CD14-positive monocyte (primary cell): ENCODE data around the gene CPD. TPM values are rescaled to one million over a fixed set of nuclear protein-coding genes. Genes with fewer than 3 reads are reported as not detected.
"Not testable (repeated sequence)": the region's sequence is repeated elsewhere in the genome, so short reads cannot be mapped to it uniquely, and the experiment has no call there.

Source experiments
- DNase-seq, 3 donors: peaks; one replicate each; pipeline ENCODE4 v3.0.0-alpha.2; 2011 to 2022
- H2AFZ ChIP-seq: 2 replicates; pipeline ENCODE4 v1.6.0; 2012; ENCODE audit warnings: mild to moderate bottlenecking, low read depth, low read length, inconsistent platforms; ENCODE audit not compliant: insufficient read depth, poor library complexity, severe bottlenecking
- H3K27ac ChIP-seq, 2 donors: 1 replicate in 1 of 2; 2 replicates in 1 of 2; pipeline ENCODE4 v1.5.1; 2012 to 2013; ENCODE audit warnings: low read length in 2 of 2, control low read depth in 1 of 2, inconsistent platforms in 1 of 2, low read depth in 1 of 2, mild to moderate bottlenecking in 1 of 2
- H3K27me3 ChIP-seq, 2 donors: one replicate each; pipeline versions ENCODE4 v1.6.0 to v1.6.1; 2011 to 2013; ENCODE audit warnings: low read length in 2 of 2; ENCODE audit not compliant: control insufficient read depth in 2 of 2, insufficient read depth in 2 of 2
- H3K36me3 ChIP-seq, 2 donors: replicated peaks in 1 of 2; 1 replicate in 1 of 2; 2 replicates in 1 of 2; pipeline versions ENCODE4 v1.5.1 to v1.6.1; 2012 to 2013; ENCODE audit warnings: low read length in 2 of 2, control low read depth in 1 of 2, inconsistent platforms in 1 of 2, mild to moderate bottlenecking in 1 of 2; ENCODE audit not compliant: insufficient read depth in 2 of 2, control insufficient read depth in 1 of 2
- H3K4me1 ChIP-seq, 2 donors: 1 replicate in 1 of 2; 2 replicates in 1 of 2; pipeline versions ENCODE4 v1.5.1 to v1.6.1; 2012 to 2013; ENCODE audit warnings: low read length in 2 of 2, control low read depth in 1 of 2, inconsistent platforms in 1 of 2, mild to moderate bottlenecking in 1 of 2, moderate library complexity in 1 of 2; ENCODE audit not compliant: insufficient read depth in 2 of 2, control insufficient read depth in 1 of 2
- H3K4me2 ChIP-seq: replicated peaks from 2 replicates; pipeline ENCODE3; 2012; ENCODE audit warnings: low read length, moderate library complexity, mild to moderate bottlenecking; ENCODE audit not compliant: poor library complexity, severe bottlenecking; ENCODE audit errors: extremely low read depth
- H3K4me3 ChIP-seq, 3 experiments: fragments of 200-600 bp in 1 of 3; sonication (generic) in 1 of 3; replicated peaks in 1 of 3; 1 replicate in 2 of 3; 2 replicates in 1 of 3; pipeline ENCODE4 v1.5.1; 2011 to 2013; ENCODE audit warnings: low read length in 3 of 3, mild to moderate bottlenecking in 3 of 3, control low read depth in 2 of 3, low read depth in 2 of 3, inconsistent platforms in 1 of 3, moderate library complexity in 1 of 3
- H3K79me2 ChIP-seq: 2 replicates; pipeline ENCODE4 v1.6.0; 2012; ENCODE audit warnings: mild to moderate bottlenecking, control low read depth, inconsistent platforms, low read length, moderate library complexity; ENCODE audit not compliant: insufficient read depth
- H3K9ac ChIP-seq: 2 replicates; pipeline ENCODE4 v1.6.0; 2017; ENCODE audit warnings: low read length, mild to moderate bottlenecking; ENCODE audit not compliant: insufficient read depth, poor library complexity, severe bottlenecking
- H3K9me3 ChIP-seq, 2 donors: replicated peaks in 1 of 2; 1 replicate in 1 of 2; 2 replicates in 1 of 2; pipeline versions ENCODE4 v1.5.1 to v1.6.1; 2012 to 2013; ENCODE audit warnings: low read length in 2 of 2, control low read depth in 1 of 2; ENCODE audit not compliant: control insufficient read depth in 1 of 2, insufficient read depth in 1 of 2
- H4K20me1 ChIP-seq: 2 replicates; pipeline ENCODE4 v1.6.0; 2012; ENCODE audit warnings: mild to moderate bottlenecking, low read length, control low read depth, moderate library complexity; ENCODE audit not compliant: insufficient read depth
- H3K27ac Mint-ChIP-seq, 7 donors: one replicate each; pipeline ENCODE4 v1.8.0; 2020; ENCODE audit warnings: mild to moderate bottlenecking in 7 of 7, mixed read lengths in 7 of 7, moderate library complexity in 6 of 7, inconsistent platforms in 2 of 7
- H3K27me3 Mint-ChIP-seq, 3 donors: one replicate each; pipeline ENCODE4 v1.8.0; 2021 to 2022; ENCODE audit warnings: low read depth in 3 of 3, mild to moderate bottlenecking in 3 of 3, mixed read lengths in 3 of 3, moderate library complexity in 3 of 3, inconsistent platforms in 1 of 3
- H3K36me3 Mint-ChIP-seq, 2 donors: one replicate each; pipeline ENCODE4 v1.8.0; 2020; ENCODE audit warnings: mixed read lengths in 2 of 2, inconsistent platforms in 1 of 2, mild to moderate bottlenecking in 1 of 2
- H3K4me1 Mint-ChIP-seq: one replicate; pipeline ENCODE4 v1.8.0; 2020; ENCODE audit warnings: mild to moderate bottlenecking, mixed read lengths
- H3K4me3 Mint-ChIP-seq, 2 donors: one replicate each; pipeline ENCODE4 v1.8.0; 2020; ENCODE audit warnings: mild to moderate bottlenecking in 2 of 2, mixed read lengths in 2 of 2, moderate library complexity in 1 of 2
- H3K9me3 Mint-ChIP-seq, 7 donors: one replicate each; pipeline ENCODE4 v1.8.0; 2020 to 2022; ENCODE audit warnings: mixed read lengths in 7 of 7, mild to moderate bottlenecking in 6 of 7, moderate library complexity in 6 of 7, inconsistent platforms in 2 of 7
- CTCF ChIP-seq: fragments of 200-600 bp; IDR thresholded peaks from one replicate; pipeline ENCODE4 v1.8.0; 2022; ENCODE audit warnings: antibody characterized with exemption, mild to moderate bottlenecking
- WGBS: methylation state at CpG from one replicate; pipeline ENCODE4 v1.1.5; 2013; ENCODE audit warnings: missing lambda C conversion rate; ENCODE audit not compliant: insufficient coverage; 5-methylcytosine and 5-hydroxymethylcytosine counted together
- intact Hi-C, 2 donors: fragments of 100-400 bp; cut with micrococcal nuclease; formaldehyde crosslinking; loops; one replicate each; pipeline versions ENCODE4 v1.15.0 to v1.15.1; 2023
- polyA plus RNA-seq, 3 donors: library from polyadenylated mRNA; depleted of rRNA in 1 of 3; unstranded in 2 of 3; stranded (reverse) in 1 of 3; fragments of 300-500 nt in 2 of 3; fragments of >200 nt in 1 of 3; fragmentation: Illumina TruSeq in 2 of 3; gene quantifications; 1 replicate in 2 of 3; 2 replicates in 1 of 3; pipeline ENCODE4 v1.2.3, GENCODE V29; 2012 to 2021

Gene CPD
- polyA plus RNA-seq, 3 donors, result 9.2 to 47.0 (median 32.2) TPM

- Mint-ChIP-seq H3K36me3 (peaks cover 25 to 30% of the 10 kb centered on the region in 2 donors), H3K4me1 (peaks cover 11% of the 10 kb centered on the region), H3K27ac (peak overlapping the region in 2 of 7 donors; percentile 32 to 64)
- H3K36me3 ChIP-seq, H3K4me2 ChIP-seq, H3K27me3 Mint-ChIP-seq, H3K27me3 ChIP-seq, H3K4me3 Mint-ChIP-seq, H3K4me3 ChIP-seq, H3K9me3 Mint-ChIP-seq, H3K9me3 ChIP-seq, intact Hi-C loops, DNase-seq, H3K4me1 ChIP-seq, H2AFZ ChIP-seq, H3K27ac ChIP-seq, H3K9ac ChIP-seq: not testable (repeated sequence)
- H3K79me2 ChIP-seq, result peaks cover 46% of the 10 kb centered on the region
- peaks cover 62% of the 10 kb centered on the region for H4K20me1 ChIP-seq
- WGBS, result 75% methylated on average over 3 of the region's 3 CpGs
Measured at GRCh38 chr17:30412008-30412496, 33.3 kb downstream of the CPD start.

DNA sequence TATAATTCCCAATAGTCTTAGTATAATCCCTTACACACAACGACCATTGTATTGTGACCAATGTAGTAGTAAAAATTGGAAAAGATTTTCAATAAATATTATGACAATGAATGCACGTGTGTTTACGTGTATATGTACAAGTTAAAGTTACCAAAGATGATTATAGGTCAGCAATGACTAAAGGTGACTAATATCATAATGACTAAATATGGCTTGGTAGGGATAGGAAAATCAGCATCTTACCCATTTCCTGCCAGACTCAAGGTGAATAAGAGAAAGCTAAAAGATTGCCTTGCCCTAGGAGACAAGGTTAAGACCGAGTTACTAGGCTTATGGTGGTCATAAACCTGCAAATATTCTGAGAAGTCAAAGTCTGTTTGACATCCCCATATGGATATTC lies 34.4 kb downstream of the CPD start:
- no peak for TF ChIP-seq CTCF
- Histone ChIP-seq H3K27ac (no peak overlapping the region), H3K36me3 (no peaks in the 10 kb centered on the region), H3K9ac (no peak overlapping the region), H3K9me3 (no peaks in the 10 kb centered on the region), H3K79me2 (peaks cover 46% of the 10 kb centered on the region), H3K4me2 (no peak overlapping the region), H3K27me3 (no peaks in the 10 kb centered on the region), H3K4me3 (no peak overlapping the region), H4K20me1 (peaks cover 70% of the 10 kb centered on the region), H3K4me1 (no peaks in the 10 kb centered on the region), H2AFZ (no peak overlapping the region)
- Mint-ChIP-seq H3K27ac (no peak overlapping the region), H3K36me3 (peaks cover 21 to 26% of the 10 kb centered on the region in 2 donors), H3K27me3 (peaks cover 0 to 1% (median 0%) of the 10 kb centered on the region in 3 donors), H3K4me1 (peaks cover 9% of the 10 kb centered on the region), H3K9me3 (no peaks in the 10 kb centered on the region), H3K4me3 (no peak overlapping the region)
- no CpG with 5 or more reads among the region's 4 CpGs for WGBS
- intact Hi-C loops, result no loop called here
- DNase-seq, result no peak
